Stomach (tissue), 9 donors: Measurements from ENCODE around the gene PLXNA2. TPM values are rescaled to one million over a fixed set of nuclear protein-coding genes. Genes with fewer than 3 reads are reported as not detected.
A peak's percentile ranks its signal among the peaks of the same experiment; 100 is the strongest.

Experiments
- DNase-seq, 2 donors: peaks; one replicate each; pipeline versions ENCODE4 v3.0.0 to v3.0.0-alpha.2; 2013 to 2019
- H3K27ac ChIP-seq, 5 donors: fragments of 200-600 bp in 4 of 5; sonication (generic) in 4 of 5; one replicate each; pipeline ENCODE4 v1.5.1; 2013 to 2019; ENCODE audit warnings: mild to moderate bottlenecking in 1 of 5, moderate library complexity in 1 of 5
- H3K27me3 ChIP-seq, 3 donors: fragments of 200-600 bp; sonication (generic); one replicate each; pipeline ENCODE4 v1.5.1; 2017 to 2019; ENCODE audit warnings: mixed run types in 1 of 3
- H3K36me3 ChIP-seq, 4 donors: fragments of 200-600 bp; sonication (generic); 1 replicate in 3 of 4; 2 replicates in 1 of 4; pipeline ENCODE4 v1.5.1; 2016 to 2019
- H3K4me1 ChIP-seq, 4 donors: fragments of 200-600 bp; sonication (generic); one replicate each; pipeline ENCODE4 v1.5.1; 2016 to 2019
- H3K4me3 ChIP-seq, 4 donors: fragments of 200-600 bp; sonication (generic) in 3 of 4; one replicate each; pipeline ENCODE4 v1.5.1; 2016 to 2019; ENCODE audit warnings: mild to moderate bottlenecking in 1 of 4
- H3K9me3 ChIP-seq, 4 donors: fragments of 200-600 bp; sonication (generic); one replicate each; pipeline ENCODE4 v1.5.1; 2016 to 2019
- CTCF ChIP-seq, 7 experiments: fragments of 450-650 bp in 4 of 7; fragments of 200-600 bp in 3 of 7; sonication (generic) in 3 of 7; IDR thresholded peaks; one replicate each; pipeline ENCODE4 v1.5.1; 2016 to 2019; ENCODE audit warnings: antibody characterized with exemption in 7 of 7, control low read depth in 2 of 7, mild to moderate bottlenecking in 1 of 7
- EP300 ChIP-seq: sonication (generic); formaldehyde crosslinking; IDR thresholded peaks from one replicate; pipeline ENCODE4 v1.6.1; 2017; ENCODE audit warnings: antibody characterized with exemption
- POLR2A ChIP-seq, 4 donors: fragments of 450-650 bp; IDR thresholded peaks; one replicate each; pipeline ENCODE4 v1.6.1; 2016; ENCODE audit warnings: antibody characterized with exemption in 4 of 4, control low read depth in 2 of 4, mild to moderate bottlenecking in 1 of 4, moderate library complexity in 1 of 4
- POLR2AphosphoS5 ChIP-seq, 3 donors: sonication (generic); formaldehyde crosslinking; IDR thresholded peaks; one replicate each; pipeline ENCODE4 v1.6.1; 2016; ENCODE audit warnings: antibody characterized with exemption in 3 of 3
- WGBS, 5 donors: extraction: QIAGEN DNeasy Blood & Tissue Kit in 3 of 5; methylation state at CpG; one replicate each; pipeline versions ENCODE4 v1.1.5 to v1.1.7; 2013 to 2018; 5-methylcytosine and 5-hydroxymethylcytosine counted together
- intact Hi-C: fragments of 100-400 bp; cut with DNase I; formaldehyde crosslinking; loops from one replicate; pipeline ENCODE4 v1.15.1; 2023; ENCODE audit warnings: low total_unique reads
- polyA plus RNA-seq, 3 donors: library from polyadenylated mRNA; stranded (reverse); fragments of 200-250 nt; gene quantifications; one replicate each; pipeline ENCODE4 v1.2.3, GENCODE V29; 2013
- total RNA-seq, 5 donors: library from RNA; depleted of rRNA; stranded (reverse); fragments of >200 nt; gene quantifications; one replicate each; pipeline versions ENCODE4 v1.1.0 to v1.2.3, GENCODE V29; 2014 to 2016
- donor health status: healthy with polysubstance abuse.
- donor health status: Bipolar disorder and iron deficiency.
- donor health status: healthy.

PLXNA2 gene
- total and polyA plus RNA-seq, 8 donors, result 2.7 to 185 (median 28.7) TPM

- 61 to 66% (median 62%) methylated on average over 6 of the region's 6 CpGs for WGBS, 5 donors
- Histone ChIP-seq H3K27ac (no peak overlapping the region), H3K9me3 (no peaks in the 10 kb centered on the region), H3K27me3 (no peaks in the 10 kb centered on the region), H3K4me3 (no peak overlapping the region), H3K4me1 (peaks cover 0 to 7% (median 0%) of the 10 kb centered on the region in 4 donors), H3K36me3 (no peaks in the 10 kb centered on the region)
- peak in 1 of 2 donors; percentile 69 for DNase-seq
- peak in 1 of 3 donors; percentile 17 for TF ChIP-seq POLR2AphosphoS5 (IDR thresholded peaks at IDR 0.05)
- TF ChIP-seq EP300, result no peak
- intact Hi-C loops, result no loop called here
These were observed 261.0 kb downstream of the PLXNA2 start for GRCh38 chr1:207983044-207983635.

GRCh38 chr1:207981976-207982375 lies 262.2 kb downstream of the PLXNA2 start:
- DNase-seq, result no peak
- H3K27ac ChIP-seq, result no peak overlapping the region
- H3K9me3 ChIP-seq, result no peaks in the 10 kb centered on the region
- H3K36me3 ChIP-seq, result no peaks in the 10 kb centered on the region
- no peak overlapping the region for H3K4me3 ChIP-seq
- no peaks in the 10 kb centered on the region for H3K27me3 ChIP-seq
- H3K4me1 ChIP-seq, result peaks cover 0 to 7% (median 0%) of the 10 kb centered on the region in 4 donors
- no peak for TF ChIP-seq CTCF (IDR thresholded peaks at IDR 0.05)
- intact Hi-C loops, result no loop called here
- WGBS, 5 donors, result 59 to 88% (median 68%) methylated on average over 1 to 2 of the region's 2 CpGs

- H3K9me3 ChIP-seq, result no peaks in the 10 kb centered on the region
- H3K4me3 ChIP-seq, result no peak overlapping the region
- H3K36me3 ChIP-seq, result no peaks in the 10 kb centered on the region
- no peak for TF ChIP-seq CTCF (IDR thresholded peaks at IDR 0.05)
- TF ChIP-seq EP300, result no peak
- TF ChIP-seq POLR2AphosphoS5 (IDR thresholded peaks at IDR 0.05), result no peak
- no peak for TF ChIP-seq POLR2A (IDR thresholded peaks at IDR 0.05)
- no peak for DNase-seq
- intact Hi-C loops, result no loop called here
- H3K27me3 ChIP-seq, result no peaks in the 10 kb centered on the region
- WGBS, 5 donors, result 85 to 89% (median 86%) methylated on average over 4 of the region's 4 CpGs
- peaks cover 0 to 7% (median 0%) of the 10 kb centered on the region in 4 donors for H3K4me1 ChIP-seq
- no peak overlapping the region for H3K27ac ChIP-seq
These were observed 265.7 kb downstream of the PLXNA2 start for GRCh38 chr1:207978441-207978840.

- DNase-seq, result no peak
- intact Hi-C loops, result no loop called here
- H3K36me3 ChIP-seq, result no peaks in the 10 kb centered on the region
- peaks cover 0 to 3% (median 0%) of the 10 kb centered on the region in 4 donors for H3K4me1 ChIP-seq
- no peak overlapping the region for H3K27ac ChIP-seq
- 88 to 96% (median 94%) methylated on average over 1 of the region's 1 CpG for WGBS, 5 donors
- no peak overlapping the region for H3K4me3 ChIP-seq
- TF ChIP-seq CTCF (IDR thresholded peaks at IDR 0.05), result no peak
- TF ChIP-seq POLR2AphosphoS5 (IDR thresholded peaks at IDR 0.05), result no peak
- TF ChIP-seq POLR2A (IDR thresholded peaks at IDR 0.05), result no peak
- no peak for TF ChIP-seq EP300
- no peaks in the 10 kb centered on the region for H3K9me3 ChIP-seq
- no peaks in the 10 kb centered on the region for H3K27me3 ChIP-seq
These were observed 266.3 kb downstream of the PLXNA2 start for GRCh38 chr1:207977876-207978275.

GRCh38 chr1:207973898-207974568 lies 270.2 kb downstream of the PLXNA2 start:
- no peak overlapping the region for H3K4me3 ChIP-seq
- no peak overlapping the region for H3K27ac ChIP-seq
- H3K36me3 ChIP-seq, result no peaks in the 10 kb centered on the region
- H3K9me3 ChIP-seq, result no peaks in the 10 kb centered on the region
- 68 to 86% (median 81%) methylated on average over 5 of the region's 5 CpGs for WGBS, 5 donors
- intact Hi-C loops, result no loop called here
- no peaks in the 10 kb centered on the region for H3K27me3 ChIP-seq
- no peak for DNase-seq
- H3K4me1 ChIP-seq, result peaks cover 0 to 14% (median 9%) of the 10 kb centered on the region in 4 donors
- TF ChIP-seq POLR2AphosphoS5 (IDR thresholded peaks at IDR 0.05) (no peak), EP300 (no peak), POLR2A (IDR thresholded peaks at IDR 0.05) (no peak), CTCF (IDR thresholded peaks at IDR 0.05) (no peak)
